Measurements from ENCODE around the gene TPGS2. TPM values are rescaled to one million over a fixed set of nuclear protein-coding genes. Genes with fewer than 3 reads are reported as not detected.

The TPGS2 gene
- total RNA-seq, 1 experiment from 2014 or later, result 93.3 TPM

DNA sequence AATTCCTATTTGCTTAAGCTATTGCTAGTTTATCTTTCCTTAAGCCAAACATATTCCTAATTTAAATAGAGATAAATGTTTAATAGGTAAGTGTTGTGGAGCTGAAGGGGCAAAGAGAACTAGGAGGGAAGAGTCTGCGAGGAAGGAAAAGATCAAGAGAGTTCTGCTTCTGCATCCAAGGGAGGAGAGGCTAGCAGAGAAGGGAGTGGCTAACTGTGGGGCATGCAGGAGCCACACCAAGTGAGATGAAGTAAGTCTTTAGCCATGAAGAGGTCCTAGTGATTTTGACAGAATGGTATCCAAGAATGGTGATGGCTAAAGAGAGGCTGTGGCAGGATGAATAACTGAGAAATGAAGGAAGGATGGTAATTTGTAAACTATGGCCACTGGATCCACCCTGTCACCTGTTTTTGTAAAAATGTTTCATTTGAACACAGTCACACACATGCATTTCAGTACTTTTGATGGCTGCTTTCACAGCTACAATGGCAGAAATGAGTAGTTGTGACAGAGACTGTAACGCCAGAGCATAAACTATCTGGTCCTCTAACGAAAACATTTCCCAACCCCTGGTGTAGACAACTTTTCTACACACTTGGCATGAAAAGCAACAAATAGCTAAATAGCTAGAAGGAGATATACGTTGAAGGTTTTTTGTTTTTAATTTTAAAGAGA is 15.6 kb downstream of the TPGS2 start:
- intact Hi-C loops (cut with micrococcal nuclease), result no loop called here
- no peaks in the 10 kb centered on the region for H3K4me1 ChIP-seq (ENCODE audit: control insufficient read depth in 1 of 2, insufficient read depth in 2 of 2, low read length in 2 of 2)
- no peak overlapping the region for H3K27ac ChIP-seq (ENCODE audit: low read depth, low read length)
- ATAC-seq (no peak), DNase-seq (ENCODE audit: low read depth, low spot score) (no peak)
- H3K4me3 ChIP-seq (replicated peaks in 1 of 2; ENCODE audit: low read depth in 1 of 2, low read length in 2 of 2), result no peak overlapping the region
- ChIA-PET POLR2A (no interaction called here), CTCF (no interaction called here), RAD21 (ENCODE audit: low non-redundant PET in 1 of 2, low total read pairs in 2 of 2, uncharacterized antibody in 2 of 2, unreplicated experiment in 2 of 2) (no interaction called here)
- TF ChIP-seq SP1 (IDR thresholded peaks at IDR 0.05; ENCODE audit: low read depth) (no peak), EGR1 (IDR thresholded peaks at IDR 0.05; ENCODE audit: low read depth) (no peak), TCF7L2 (IDR thresholded peaks at IDR 0.05; ENCODE audit: borderline replicate concordance, extremely low read depth, insufficient read depth, insufficient read length) (no peak), EZH2 (IDR thresholded peaks at IDR 0.05) (no peak), ELF1 (IDR thresholded peaks at IDR 0.05; ENCODE audit: borderline replicate concordance, low read depth) (no peak), POLR2AphosphoS5 (IDR thresholded peaks at IDR 0.05; ENCODE audit: low read depth, low read length) (no peak), CBX3 (IDR thresholded peaks at IDR 0.05; ENCODE audit: low read depth) (no peak), YY1 (IDR thresholded peaks at IDR 0.05; ENCODE audit: extremely low read depth, insufficient replicate concordance, low read depth, low read length) (no peak), CEBPB (IDR thresholded peaks at IDR 0.05; ENCODE audit: low read depth) (no peak), RAD21 (IDR thresholded peaks at IDR 0.05; ENCODE audit: low read depth) (no peak), ZFX (IDR thresholded peaks at IDR 0.05) (no peak), FOSL1 (IDR thresholded peaks at IDR 0.05; ENCODE audit: low read depth) (no peak), JUND (IDR thresholded peaks at IDR 0.05) (no peak)
- TF ChIP-seq, protein P1, sequence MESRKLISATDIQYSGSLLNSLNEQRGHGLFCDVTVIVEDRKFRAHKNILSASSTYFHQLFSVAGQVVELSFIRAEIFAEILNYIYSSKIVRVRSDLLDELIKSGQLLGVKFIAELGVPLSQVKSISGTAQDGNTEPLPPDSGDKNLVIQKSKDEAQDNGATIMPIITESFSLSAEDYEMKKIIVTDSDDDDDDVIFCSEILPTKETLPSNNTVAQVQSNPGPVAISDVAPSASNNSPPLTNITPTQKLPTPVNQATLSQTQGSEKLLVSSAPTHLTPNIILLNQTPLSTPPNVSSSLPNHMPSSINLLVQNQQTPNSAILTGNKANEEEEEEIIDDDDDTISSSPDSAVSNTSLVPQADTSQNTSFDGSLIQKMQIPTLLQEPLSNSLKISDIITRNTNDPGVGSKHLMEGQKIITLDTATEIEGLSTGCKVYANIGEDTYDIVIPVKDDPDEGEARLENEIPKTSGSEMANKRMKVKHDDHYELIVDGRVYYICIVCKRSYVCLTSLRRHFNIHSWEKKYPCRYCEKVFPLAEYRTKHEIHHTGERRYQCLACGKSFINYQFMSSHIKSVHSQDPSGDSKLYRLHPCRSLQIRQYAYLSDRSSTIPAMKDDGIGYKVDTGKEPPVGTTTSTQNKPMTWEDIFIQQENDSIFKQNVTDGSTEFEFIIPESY (IDR thresholded peaks at IDR 0.05; ENCODE audit: extremely low read depth, insufficient replicate concordance, low read length), result no peak
- TF ChIP-seq, protein P2, sequence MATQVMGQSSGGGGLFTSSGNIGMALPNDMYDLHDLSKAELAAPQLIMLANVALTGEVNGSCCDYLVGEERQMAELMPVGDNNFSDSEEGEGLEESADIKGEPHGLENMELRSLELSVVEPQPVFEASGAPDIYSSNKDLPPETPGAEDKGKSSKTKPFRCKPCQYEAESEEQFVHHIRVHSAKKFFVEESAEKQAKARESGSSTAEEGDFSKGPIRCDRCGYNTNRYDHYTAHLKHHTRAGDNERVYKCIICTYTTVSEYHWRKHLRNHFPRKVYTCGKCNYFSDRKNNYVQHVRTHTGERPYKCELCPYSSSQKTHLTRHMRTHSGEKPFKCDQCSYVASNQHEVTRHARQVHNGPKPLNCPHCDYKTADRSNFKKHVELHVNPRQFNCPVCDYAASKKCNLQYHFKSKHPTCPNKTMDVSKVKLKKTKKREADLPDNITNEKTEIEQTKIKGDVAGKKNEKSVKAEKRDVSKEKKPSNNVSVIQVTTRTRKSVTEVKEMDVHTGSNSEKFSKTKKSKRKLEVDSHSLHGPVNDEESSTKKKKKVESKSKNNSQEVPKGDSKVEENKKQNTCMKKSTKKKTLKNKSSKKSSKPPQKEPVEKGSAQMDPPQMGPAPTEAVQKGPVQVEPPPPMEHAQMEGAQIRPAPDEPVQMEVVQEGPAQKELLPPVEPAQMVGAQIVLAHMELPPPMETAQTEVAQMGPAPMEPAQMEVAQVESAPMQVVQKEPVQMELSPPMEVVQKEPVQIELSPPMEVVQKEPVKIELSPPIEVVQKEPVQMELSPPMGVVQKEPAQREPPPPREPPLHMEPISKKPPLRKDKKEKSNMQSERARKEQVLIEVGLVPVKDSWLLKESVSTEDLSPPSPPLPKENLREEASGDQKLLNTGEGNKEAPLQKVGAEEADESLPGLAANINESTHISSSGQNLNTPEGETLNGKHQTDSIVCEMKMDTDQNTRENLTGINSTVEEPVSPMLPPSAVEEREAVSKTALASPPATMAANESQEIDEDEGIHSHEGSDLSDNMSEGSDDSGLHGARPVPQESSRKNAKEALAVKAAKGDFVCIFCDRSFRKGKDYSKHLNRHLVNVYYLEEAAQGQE (IDR thresholded peaks at IDR 0.05; ENCODE audit: low read depth), result no peak
- TF ChIP-seq, protein P3, sequence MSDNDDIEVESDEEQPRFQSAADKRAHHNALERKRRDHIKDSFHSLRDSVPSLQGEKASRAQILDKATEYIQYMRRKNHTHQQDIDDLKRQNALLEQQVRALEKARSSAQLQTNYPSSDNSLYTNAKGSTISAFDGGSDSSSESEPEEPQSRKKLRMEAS (IDR thresholded peaks at IDR 0.05), result no peak
- peaks cover 5 to 6% of the 10 kb centered on the region in 2 experiments; a peak in 2 of 4 replicates for H3K36me3 ChIP-seq (ENCODE audit: control insufficient read depth in 1 of 2, insufficient read depth in 2 of 2, low read length in 2 of 2)
- H3K4me2 ChIP-seq (ENCODE audit: low read length), result no peak overlapping the region
- no peaks in the 10 kb centered on the region for H3K9me2 ChIP-seq (ENCODE audit: insufficient read depth)
- no peaks in the 10 kb centered on the region; the same call in 1 of the 2 replicates for H3K79me2 ChIP-seq (ENCODE audit: insufficient read depth, low read length)
- BruUV-seq (replicated peaks), result no TSS peak
- H3K27me3 ChIP-seq (ENCODE audit: insufficient read depth, low read length), result no peaks in the 10 kb centered on the region
- H4K20me1 ChIP-seq (ENCODE audit: insufficient read depth), result no peaks in the 10 kb centered on the region
- no peak overlapping the region for H2AFZ ChIP-seq (ENCODE audit: low read depth, low read length, poor library complexity, severe bottlenecking)
- H3K9me3 ChIP-seq (ENCODE audit: control insufficient read depth in 1 of 2, insufficient read depth in 1 of 2, low read depth in 1 of 2, low read length in 2 of 2), result no peaks in the 10 kb centered on the region
- no peak overlapping the region for H3K9ac ChIP-seq (ENCODE audit: low read length)

All from HCT116 (cell line).